ENCODE measurements around the gene CXCR2.

- no peak for TF ChIP-seq POLR2A (IDR thresholded peaks at IDR 0.05)
- no peak for TF ChIP-seq CTCF (IDR thresholded peaks at IDR 0.05)
Measured at GRCh38 chr2:218180467-218181114, 54.8 kb downstream of the CXCR2 start.
